HT1080 (cell line): ENCODE data around the gene MRPL30. TPM values are rescaled to one million over a fixed set of nuclear protein-coding genes. Genes with fewer than 3 reads are reported as not detected.
A peak's percentile ranks its signal among the peaks of the same experiment; 100 is the strongest.
"Not testable (repeated sequence)": the region's sequence is repeated elsewhere in the genome, so short reads cannot be mapped to it uniquely, and the experiment has no call there.

Experiments used
- DNase-seq: peaks from one replicate; pipeline ENCODE4 v3.0.0-alpha.2; 2015; ENCODE audit warnings: low read depth
- polyA plus RNA-seq, 2 experiments: library from polyadenylated mRNA; depleted of rRNA; stranded (reverse); fragments of >200 nt; gene quantifications; 2 replicates each; pipeline ENCODE4 v1.2.3, GENCODE V29; 2015
- total RNA-seq: library from RNA; depleted of rRNA; stranded (reverse); fragments of >200 nt; shearing (Covaris generic); gene quantifications from 2 replicates; pipeline ENCODE4 v1.2.3, GENCODE V29; 2014; rRNA removed

MRPL30 gene
- 50.1 and 57.3 TPM in 2 replicates for total RNA-seq
- polyA plus RNA-seq (2015; cell fraction: cytosol; rRNA removed): 36.9 and 47.0 TPM in 2 replicates
- 31.1 and 31.8 TPM in 2 replicates for polyA plus RNA-seq (2015; cell fraction: nucleus; rRNA removed)

GRCh38 chr2:99180755-99181623 lies at the start of gene MRPL30, which contains the start of gene MITD1:
MRPL30 (plus strand) TSS chr2:99181184; CDS start chr2:99186204, 5,020 bp downstream.
MITD1 (minus strand) TSS chr2:99181058; CDS start chr2:99180981, 77 bp downstream.
- DNase-seq: peak; percentile 93

GRCh38 chr2:99135044-99135556 lies 45.9 kb upstream of the MRPL30 start:
- DNase-seq: not testable (repeated sequence)

- peak; percentile 5 for DNase-seq
Measured at GRCh38 chr2:99139003-99139402, 42.0 kb upstream of the MRPL30 start.

- no peak for DNase-seq
Measured at GRCh38 chr2:99140056-99140859, 40.7 kb upstream of the MRPL30 start.

- no peak for DNase-seq
Measured at GRCh38 chr2:99140860-99141109, 40.2 kb upstream of the MRPL30 start.

- DNase-seq: peak; percentile 87
Measured at GRCh38 chr2:99141110-99142108, 39.6 kb upstream of the MRPL30 start, which contains the start of gene C2orf15. C2orf15 (plus strand) TSS chr2:99141707; CDS start chr2:99150559, 8,852 bp downstream.

- DNase-seq: no peak
Measured at GRCh38 chr2:99150706-99151105, 30.3 kb upstream of the MRPL30 start.

- no peak for DNase-seq
Measured at GRCh38 chr2:99152199-99152895, 28.6 kb upstream of the MRPL30 start.

- DNase-seq: no peak
Measured at GRCh38 chr2:99153921-99154604, 26.9 kb upstream of the MRPL30 start.

- peak; percentile 91 for DNase-seq
Measured at GRCh38 chr2:99154643-99155536, 26.1 kb upstream of the MRPL30 start, which contains the start of the genes LIPT1 and TSGA10. LIPT1 (plus strand) TSS chr2:99154967; CDS start chr2:99161958, 6,991 bp downstream. TSGA10 (minus strand) TSS chr2:99154942; CDS start chr2:99109439, 45,503 bp downstream.

GRCh38 chr2:99156891-99157290 lies 24.1 kb upstream of the MRPL30 start:
- DNase-seq: no peak

- DNase-seq: no peak
Measured at GRCh38 chr2:99158599-99158998, 22.4 kb upstream of the MRPL30 start.

GRCh38 chr2:99159594-99159993 lies 21.4 kb upstream of the MRPL30 start:
- DNase-seq: no peak

- no peak for DNase-seq
Measured at GRCh38 chr2:99166218-99166617, 14.8 kb upstream of the MRPL30 start.

- no peak for DNase-seq
Measured at GRCh38 chr2:99169534-99169933, 11.4 kb upstream of the MRPL30 start.

- no peak for DNase-seq
Measured at GRCh38 chr2:99171377-99172140, 9.4 kb upstream of the MRPL30 start.

- no peak for DNase-seq
Measured at GRCh38 chr2:99181624-99182000, 628 bp downstream of the MRPL30 start.
